HG03196 (cell line): ENCODE results near the gene DIDO1.
"Not testable (repeated sequence)": the region's sequence is repeated elsewhere in the genome, so short reads cannot be mapped to it uniquely, and the experiment has no call there.

Experiments
- ATAC-seq: cut with Tn5 transposase; IDR thresholded peaks from one replicate; pipeline ENCODE4 v1.9.1; 2021; ENCODE audit not compliant: unreplicated experiment

DIDO1 gene

DNA sequence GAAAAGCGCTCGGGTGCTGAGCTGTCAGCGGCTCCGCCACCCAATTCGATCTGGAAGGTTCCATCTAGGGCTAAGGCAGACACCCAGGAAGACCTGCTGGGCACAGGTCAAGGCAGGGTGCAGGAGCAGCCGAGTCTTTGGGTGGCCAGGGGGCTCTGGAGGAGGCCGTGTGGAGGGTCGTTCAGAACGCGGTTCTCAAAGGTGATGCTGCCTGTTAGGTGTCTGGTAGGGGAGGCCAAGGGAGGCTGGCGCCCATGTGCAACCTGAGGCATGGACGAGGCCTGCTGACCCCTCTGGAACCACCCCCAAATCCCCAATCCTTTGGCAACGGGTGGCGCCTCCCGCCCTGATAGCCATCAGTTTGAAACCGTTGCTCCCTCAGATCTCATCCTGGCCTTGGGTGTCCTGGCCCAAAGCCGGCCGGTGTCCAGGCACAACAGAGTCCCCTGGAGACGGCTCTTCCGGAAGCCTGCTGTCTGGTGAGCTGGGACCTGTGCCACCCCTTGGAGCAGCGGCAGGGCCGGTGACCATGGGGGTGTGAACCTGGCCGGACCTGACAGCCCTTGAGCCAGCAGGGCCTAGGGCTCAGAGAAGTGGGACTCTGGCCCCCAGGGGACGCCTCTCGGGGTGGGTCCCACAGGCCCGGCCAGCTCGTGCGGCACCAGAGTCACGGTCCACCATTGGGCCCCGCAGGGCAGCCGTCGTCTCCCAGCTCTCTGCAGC, 36.7 kb upstream of the DIDO1 start:
- ATAC-seq: no peak

DNA sequence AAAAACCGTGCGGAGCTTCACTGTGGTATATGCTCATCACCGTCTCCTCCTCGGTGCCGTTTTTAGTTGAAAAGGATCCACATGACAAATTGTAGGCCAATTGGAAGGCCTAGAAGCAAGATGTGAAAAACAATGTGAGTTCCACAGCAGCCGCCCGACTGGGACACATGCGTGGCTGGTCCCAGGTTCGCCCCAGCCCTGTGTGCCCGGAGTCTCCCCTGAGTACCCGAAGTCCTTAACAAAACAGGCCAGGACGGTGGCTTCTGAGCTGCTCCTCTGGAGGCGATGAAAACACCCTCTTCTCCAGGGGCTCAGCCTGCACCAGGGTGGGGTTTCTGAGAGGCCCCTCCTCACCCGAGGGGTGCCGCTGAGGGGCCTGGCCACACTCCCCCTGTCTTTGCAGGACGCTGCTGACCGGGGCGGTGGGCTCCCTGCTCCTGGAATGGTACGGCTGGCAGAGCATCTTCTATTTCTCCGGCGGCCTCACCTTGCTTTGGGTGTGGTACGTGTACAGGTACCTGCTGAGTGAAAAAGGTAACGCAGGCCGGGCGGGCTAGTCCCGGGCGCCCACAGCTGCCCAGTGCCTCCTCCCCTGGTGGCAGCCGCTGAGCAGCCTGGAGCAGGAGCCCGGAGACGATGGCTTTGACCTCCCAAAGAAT, 36.0 kb upstream of the DIDO1 start:
- no peak for ATAC-seq

GRCh38 chr20:62961799-62962198, 35.5 kb upstream of the DIDO1 start:
- no peak for ATAC-seq

GRCh38 chr20:62961310-62961783, 35.0 kb upstream of the DIDO1 start:
- no peak for ATAC-seq

DNA sequence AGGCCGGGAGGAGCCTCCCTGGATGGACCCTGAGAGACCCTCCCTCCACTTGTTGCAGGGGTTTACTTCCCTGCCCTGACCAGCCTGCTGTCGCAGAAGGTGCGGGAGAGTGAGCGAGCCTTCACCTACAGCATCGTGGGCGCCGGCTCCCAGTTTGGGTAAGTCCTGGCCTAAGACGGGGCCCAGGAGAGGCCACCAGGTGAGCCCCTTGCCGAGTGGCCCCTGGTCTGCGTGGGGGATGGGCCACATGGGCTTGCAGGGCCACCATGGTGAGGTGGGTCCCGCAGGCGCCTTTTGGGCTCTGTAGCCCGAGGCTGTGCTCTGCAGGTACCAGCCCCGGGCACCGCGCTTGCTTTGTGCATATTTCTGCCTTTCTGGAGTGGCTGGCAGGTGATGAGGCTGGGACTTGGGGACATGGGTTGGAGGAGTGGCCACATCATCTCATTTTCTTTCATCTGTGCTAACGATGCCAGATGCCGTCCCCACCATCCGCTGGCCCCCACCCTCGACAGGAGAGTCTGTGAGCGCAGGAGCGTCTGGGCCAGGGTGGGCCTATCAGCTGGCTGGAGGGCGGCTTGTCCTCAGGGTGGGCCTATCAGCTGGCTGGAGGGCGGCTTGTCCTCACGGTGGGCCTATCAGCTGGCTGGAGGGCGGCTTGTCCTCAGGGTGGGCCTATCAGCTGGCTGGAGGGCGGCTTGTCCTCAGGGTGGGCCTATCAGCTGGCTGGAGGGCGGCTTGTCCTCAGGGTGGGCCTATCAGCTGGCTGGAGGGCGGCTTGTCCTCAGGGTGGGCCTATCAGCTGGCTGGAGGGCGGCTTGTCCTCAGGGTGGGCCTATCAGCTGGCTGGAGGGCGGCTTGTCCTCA, 34.4 kb upstream of the DIDO1 start:
- not testable (repeated sequence) for ATAC-seq

- ATAC-seq: no peak
Measured at GRCh38 chr20:62959998-62960436, 33.7 kb upstream of the DIDO1 start.

DNA sequence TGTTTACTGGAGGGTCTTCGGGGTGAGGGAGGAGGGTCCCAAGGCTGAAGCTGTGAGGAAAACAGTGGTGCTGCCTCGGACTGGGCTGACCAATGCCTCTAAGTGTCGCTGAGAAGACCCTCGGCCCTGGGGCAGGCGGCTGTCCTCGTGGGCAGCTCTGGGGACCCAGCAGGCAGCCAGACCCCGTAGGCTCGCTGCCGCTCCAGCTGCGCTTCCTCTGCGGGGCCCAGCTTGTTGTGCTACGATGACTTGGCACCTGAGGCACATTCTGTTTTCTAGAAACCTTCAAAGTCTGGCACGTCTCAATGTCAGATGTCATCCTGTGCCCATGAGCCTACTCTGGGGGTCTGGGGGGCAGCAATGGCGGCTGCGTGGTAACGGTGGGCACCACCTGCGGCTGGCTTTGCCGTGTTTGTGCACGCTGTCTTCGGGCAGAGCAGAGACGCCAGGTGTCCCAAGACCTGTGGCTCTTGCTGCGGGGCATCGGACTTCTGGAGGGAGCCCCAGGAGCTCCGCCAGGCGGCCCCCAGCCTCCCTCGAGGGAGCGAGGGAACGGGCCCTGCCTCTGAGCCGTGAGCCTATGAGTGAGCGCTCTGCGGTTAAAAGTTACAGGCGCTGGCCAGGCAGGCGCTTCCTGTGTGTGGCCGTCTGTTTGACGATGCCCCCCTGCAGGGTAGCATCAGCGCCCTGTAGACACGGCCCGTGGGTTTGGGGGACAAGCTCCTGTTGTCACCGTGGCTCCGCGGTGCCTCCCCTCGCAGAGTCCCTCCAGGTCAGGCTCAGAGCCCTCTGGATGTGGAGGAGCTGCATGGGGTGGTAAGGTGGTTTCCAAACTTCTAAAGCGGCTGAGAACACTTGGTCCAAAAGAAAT, 33.0 kb upstream of the DIDO1 start:
- ATAC-seq: no peak

GRCh38 chr20:62958388-62959100, 32.2 kb upstream of the DIDO1 start:
- no peak for ATAC-seq

- ATAC-seq: no peak
Measured at GRCh38 chr20:62957136-62958117, 31.1 kb upstream of the DIDO1 start.

DNA sequence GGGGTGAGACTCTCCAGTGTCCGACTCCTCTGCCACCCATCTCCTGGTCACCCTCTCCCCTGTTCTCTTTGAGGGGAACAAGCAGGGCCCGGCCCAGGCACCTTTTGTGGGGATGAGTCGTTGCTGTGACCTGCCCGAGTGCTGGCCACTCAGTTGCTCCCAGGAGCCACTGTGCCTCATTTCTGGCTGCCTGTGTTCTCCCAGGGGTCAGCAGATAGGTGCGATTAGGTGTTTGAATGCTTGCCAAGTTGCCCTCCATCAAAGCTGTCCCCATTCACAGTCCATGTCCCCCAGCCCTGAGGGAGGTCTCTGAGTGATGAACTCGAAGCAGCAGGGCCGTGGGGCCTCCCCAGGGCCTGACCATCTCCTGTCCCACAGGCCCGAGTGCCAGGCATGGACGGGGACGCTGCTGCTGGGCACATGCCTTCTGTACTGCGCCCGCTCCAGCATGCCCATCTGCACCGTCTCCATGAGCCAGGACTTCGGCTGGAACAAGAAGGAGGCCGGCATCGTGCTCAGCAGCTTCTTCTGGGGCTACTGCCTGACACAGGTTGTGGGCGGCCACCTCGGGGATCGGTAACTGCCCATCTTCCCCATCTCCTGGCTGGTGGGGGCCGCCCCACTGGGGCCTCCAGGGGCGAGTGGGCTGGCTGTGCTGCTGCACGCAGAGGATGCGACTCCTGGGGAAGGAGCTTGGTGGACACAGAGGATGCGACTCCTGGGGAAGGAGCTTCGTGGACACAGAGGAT, 30.3 kb upstream of the DIDO1 start:
- ATAC-seq: no peak

DNA sequence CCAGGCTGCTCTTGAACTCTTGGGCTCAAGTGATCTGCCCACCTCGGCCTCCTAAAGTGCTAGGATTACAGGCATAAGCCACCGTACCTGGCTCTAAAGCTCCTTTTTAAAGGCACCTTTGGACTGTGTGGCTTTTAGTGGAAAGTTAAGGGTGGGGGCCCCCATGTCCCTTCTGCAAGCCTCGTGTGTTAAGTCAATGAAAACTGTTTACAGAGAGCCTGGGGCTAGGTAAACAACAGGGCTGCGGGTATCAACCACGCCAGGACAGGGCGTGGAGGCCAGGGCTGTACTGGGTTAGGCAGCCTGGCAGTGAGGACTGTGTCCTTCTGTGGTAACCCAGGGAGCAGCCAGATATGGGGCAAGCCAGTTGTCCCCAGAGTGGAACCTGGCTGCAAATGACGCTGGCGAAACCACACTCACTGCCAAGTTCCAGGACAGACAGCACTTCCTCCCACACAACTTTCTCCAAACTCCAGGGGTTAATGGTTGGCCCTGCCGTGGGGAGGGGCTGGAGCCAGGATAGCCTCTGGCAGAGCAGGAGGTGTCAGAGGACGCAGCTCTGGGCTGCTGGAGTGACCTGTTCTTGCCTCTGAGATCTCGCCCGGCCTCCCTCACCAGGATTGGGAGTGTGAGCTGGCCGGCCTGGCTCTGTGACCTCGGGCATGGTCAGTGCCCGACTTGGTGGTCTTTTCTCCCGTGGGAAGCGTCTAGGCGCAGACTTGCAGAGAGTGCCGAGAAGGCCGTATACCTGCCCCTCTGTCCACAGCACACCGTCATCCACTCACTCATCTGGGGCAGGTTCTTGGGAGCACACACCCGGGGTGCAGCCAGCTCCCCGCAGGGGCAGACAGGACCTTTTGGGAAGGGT, 29.4 kb upstream of the DIDO1 start:
- no peak for ATAC-seq

DNA sequence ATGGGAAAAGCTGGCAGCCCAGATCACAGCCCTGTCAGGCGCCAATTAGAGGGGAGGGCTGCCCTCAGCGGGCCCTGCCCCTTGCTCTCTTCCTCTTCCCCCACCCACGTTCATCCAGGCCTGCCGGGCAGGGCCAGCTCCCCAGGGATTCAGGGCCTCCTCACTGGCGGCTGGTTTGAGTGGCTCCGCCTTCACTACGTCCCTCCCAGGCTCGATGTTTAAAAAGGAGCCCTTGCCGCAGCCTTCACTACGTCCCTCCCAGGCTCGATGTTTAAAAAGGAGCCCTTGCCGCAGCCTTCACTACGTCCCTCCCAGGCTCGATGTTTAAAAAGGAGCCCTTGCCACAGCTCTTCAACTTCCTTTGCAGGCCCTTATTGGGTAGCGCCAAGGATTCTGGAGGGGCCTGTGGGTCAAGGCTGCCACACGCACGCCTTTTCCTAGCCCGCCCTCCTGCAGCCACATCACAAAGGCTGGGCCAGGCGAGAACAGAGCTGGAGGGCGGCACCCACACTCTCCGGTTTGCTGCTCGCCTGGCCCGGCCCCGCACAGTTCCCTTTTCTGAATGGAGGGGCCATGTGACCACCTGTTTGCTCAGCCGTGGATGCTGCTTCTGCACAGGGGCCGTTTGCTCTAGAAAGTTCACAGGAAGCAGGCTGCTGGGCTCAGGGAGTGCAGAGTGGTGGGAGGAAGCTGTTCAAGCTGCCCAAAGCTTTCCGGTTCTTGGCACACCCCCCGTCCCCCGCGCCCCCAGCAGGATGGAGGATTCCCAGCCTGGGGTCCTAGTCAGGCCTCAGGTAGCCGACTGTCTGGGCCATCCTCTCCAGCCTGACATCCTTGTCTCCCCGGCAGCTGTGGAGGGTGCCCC, 27.8 kb upstream of the DIDO1 start:
- peak; percentile 76 for ATAC-seq

- no peak for ATAC-seq
Measured at GRCh38 chr20:62952968-62953838, 26.9 kb upstream of the DIDO1 start.

GRCh38 chr20:62952373-62952967, 26.2 kb upstream of the DIDO1 start, which contains the start of gene SLC17A9:
Gene SLC17A9, plus strand, starts transcription at chr20:62952709. Its CDS starts 122 bp downstream, at chr20:62952831.
- ATAC-seq: peak; percentile 42

- ATAC-seq: no peak
Measured at GRCh38 chr20:62951896-62952372, 25.6 kb upstream of the DIDO1 start.
